Epidermal melanocyte (primary cell): ENCODE data around the gene RAB22A.
"Not testable (repeated sequence)": the region's sequence is repeated elsewhere in the genome, so short reads cannot be mapped to it uniquely, and the experiment has no call there.

Source experiments
- DNase-seq: peaks from one replicate; pipeline ENCODE4 v3.0.0; 2011; ENCODE audit warnings: low spot score; ENCODE audit not compliant: insufficient read length

The RAB22A gene

DNA sequence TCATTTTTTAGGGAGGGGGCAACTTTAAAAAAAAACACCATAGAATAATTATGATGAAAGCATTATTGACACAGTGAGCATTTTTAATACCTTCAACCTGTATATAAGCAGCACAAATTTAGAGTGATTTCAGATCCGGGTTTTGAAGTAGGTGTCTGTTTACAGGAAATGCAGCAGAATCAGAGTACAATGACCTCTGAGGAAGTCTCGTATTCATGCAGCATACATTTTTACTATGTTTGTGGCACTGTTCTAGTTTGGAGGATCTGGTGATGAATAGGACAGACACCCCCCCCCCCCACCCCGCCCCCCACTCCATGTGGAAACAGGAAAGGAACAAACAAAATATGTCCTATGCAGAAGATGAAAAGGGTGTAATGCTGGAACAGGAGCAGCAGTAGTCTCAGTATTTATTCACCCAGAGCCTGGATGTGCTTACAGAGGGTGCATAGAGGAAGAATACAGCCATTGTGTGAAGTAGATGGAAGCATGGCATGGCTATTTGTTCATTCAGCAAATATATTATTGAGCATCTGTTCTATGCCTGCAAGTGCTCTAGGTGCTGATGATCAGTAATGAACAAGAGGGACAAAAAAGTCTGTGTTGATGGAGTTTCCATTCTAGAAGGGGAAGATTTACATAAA is 99.2 kb downstream of the RAB22A start:
- peak; percentile 73 for DNase-seq

DNA sequence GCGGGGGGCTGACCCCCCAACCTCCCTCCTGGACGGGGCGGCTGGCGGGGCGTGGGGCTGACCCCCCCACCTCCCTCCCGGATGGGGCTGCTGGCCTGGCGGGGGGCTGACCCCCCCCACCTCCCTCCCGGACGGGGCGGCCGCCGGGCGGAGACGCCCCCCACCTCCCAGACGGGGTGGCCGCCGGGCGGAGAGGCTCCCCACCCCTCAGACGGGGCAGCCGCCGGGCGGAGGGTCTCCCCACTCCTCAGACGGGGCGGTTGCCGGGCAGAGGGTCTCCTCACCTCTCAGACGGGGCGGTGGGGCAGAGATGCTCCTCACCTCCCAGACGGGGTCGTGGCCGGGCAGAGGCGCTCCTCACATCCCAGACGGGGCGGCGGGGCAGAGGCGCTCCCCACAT is 104.7 kb downstream of the RAB22A start:
- DNase-seq: not testable (repeated sequence)

DNA sequence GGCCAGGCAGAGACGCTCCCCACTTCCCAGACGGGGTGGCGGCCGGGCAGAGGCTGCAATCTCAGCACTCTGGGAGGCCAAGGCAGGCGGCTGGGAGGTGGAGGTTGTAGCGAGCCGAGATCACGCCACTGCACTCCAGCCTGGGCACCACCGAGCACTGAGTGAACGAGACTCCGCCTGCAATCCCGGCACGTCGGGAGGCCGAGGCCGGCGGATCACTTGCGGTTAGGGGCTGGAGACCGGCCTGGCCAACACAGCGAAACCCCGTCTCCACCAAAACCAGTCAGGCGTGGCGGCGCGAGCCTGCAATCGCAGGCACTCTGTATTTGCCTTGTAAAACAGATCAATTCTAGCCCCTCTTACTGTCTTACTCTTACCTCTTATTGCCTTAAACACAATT is 105.3 kb downstream of the RAB22A start:
- not testable (repeated sequence) for DNase-seq

DNA sequence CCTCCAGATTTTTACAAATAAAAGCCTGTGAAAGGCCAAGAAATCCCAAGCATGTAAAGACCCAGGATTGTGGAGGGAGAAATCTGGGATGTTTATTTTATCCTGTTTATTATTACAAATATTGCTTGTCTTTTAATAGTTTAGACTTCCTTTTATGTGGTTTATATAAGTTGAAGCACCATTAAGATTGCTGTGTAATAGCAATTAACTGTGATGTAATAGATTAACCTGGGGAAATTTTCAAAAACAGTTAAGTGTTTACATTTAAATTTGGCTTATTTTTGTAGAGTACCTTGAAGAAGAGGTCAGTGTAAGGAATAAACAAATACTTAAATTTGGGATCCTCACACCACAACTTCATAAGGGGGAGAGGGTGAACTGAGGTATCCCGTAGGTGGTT is 106.5 kb downstream of the RAB22A start:
- DNase-seq: no peak

DNA sequence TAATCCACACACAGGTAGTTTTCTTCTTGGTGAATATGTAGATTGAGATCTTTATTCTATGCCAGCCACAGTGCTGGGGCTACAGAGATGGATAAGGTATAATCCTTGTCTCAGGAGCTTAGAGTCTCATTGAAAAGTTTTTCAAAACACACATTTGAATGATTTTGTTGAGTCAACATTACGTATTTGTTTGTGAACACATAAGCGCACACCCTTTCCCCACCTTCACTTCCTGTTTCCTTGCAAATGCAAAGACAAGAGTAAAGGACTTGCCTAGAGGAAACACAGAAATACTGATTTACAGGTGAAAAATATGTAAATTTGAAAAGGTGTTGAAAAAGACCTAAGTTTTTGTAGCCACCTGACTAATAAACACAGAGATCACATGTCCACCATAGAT is 107.3 kb downstream of the RAB22A start:
- DNase-seq: no peak
